GM06990 (cell line): ENCODE results near the gene FBP1.

Experiments used
- DNase-seq: peaks from one replicate; pipeline ENCODE4 v3.0.0-alpha.2; 2011; ENCODE audit not compliant: insufficient read length; ENCODE audit errors: extremely low read depth
- H3K27me3 ChIP-seq: replicated peaks from 2 replicates; pipeline ENCODE4 v1.6.0; 2011; ENCODE audit warnings: low read length; ENCODE audit not compliant: control insufficient read depth, insufficient read depth
- H3K36me3 ChIP-seq: 2 replicates; pipeline ENCODE4 v1.5.1; 2011; ENCODE audit warnings: low read length; ENCODE audit not compliant: control insufficient read depth, insufficient read depth
- H3K4me3 ChIP-seq: replicated peaks from 2 replicates; pipeline ENCODE4 v1.5.1; 2011; ENCODE audit warnings: low read depth, mild to moderate bottlenecking, control low read depth, low read length
- CTCF ChIP-seq: IDR thresholded peaks from 2 replicates; pipeline ENCODE4 v1.5.1; 2011; ENCODE audit warnings: low read length, control low read depth, mild to moderate bottlenecking, inconsistent platforms; ENCODE audit not compliant: insufficient read depth, poor library complexity, severe bottlenecking

FBP1 gene

GRCh38 chr9:94680020-94680419 lies 40.7 kb upstream of the FBP1 start:
- Histone ChIP-seq H3K27me3 (no peaks in the 10 kb centered on the region), H3K36me3 (no peaks in the 10 kb centered on the region), H3K4me3 (no peak overlapping the region)
- TF ChIP-seq CTCF: no peak
- no peak for DNase-seq

GRCh38 chr9:94679587-94679986 lies 40.3 kb upstream of the FBP1 start:
- no peaks in the 10 kb centered on the region for H3K36me3 ChIP-seq
- H3K4me3 ChIP-seq: no peak overlapping the region
- DNase-seq: no peak
- TF ChIP-seq CTCF: no peak
- no peaks in the 10 kb centered on the region for H3K27me3 ChIP-seq

DNA sequence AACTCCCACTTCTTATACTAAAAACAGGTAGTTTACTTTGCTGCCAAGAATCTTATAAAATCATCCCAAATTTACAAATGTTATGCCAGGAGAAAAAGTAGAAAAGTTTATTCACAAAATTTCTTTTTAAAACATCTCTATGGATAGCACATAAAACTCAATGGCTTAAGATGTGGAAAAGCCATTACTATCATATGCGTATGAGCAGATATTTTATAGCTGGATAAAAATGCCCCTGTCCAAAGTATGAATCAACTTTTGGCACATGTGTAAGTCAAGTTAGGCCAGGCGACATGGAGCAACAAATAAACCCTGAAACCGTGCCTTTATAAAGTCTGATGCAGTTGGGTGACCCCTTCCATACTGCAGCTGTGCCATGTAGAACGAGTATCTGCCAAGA lies 38.6 kb upstream of the FBP1 start:
- Histone ChIP-seq H3K36me3 (no peaks in the 10 kb centered on the region), H3K4me3 (no peak overlapping the region), H3K27me3 (no peaks in the 10 kb centered on the region)
- TF ChIP-seq CTCF: no peak
- no peak for DNase-seq

- no peak for TF ChIP-seq CTCF
- Histone ChIP-seq H3K27me3 (no peaks in the 10 kb centered on the region), H3K4me3 (no peak overlapping the region), H3K36me3 (no peaks in the 10 kb centered on the region)
- DNase-seq: no peak
These were observed 37.3 kb upstream of the FBP1 start for GRCh38 chr9:94676446-94677131.

GRCh38 chr9:94675008-94675881 lies 35.9 kb upstream of the FBP1 start:
- H3K4me3 ChIP-seq: no peak overlapping the region
- H3K27me3 ChIP-seq: no peaks in the 10 kb centered on the region
- no peaks in the 10 kb centered on the region for H3K36me3 ChIP-seq
- no peak for DNase-seq
- no peak for TF ChIP-seq CTCF
